Osteoblast (primary cell): ENCODE data around the gene TCF23. TPM values are rescaled to one million over a fixed set of nuclear protein-coding genes. Genes with fewer than 3 reads are reported as not detected.

Source experiments
- DNase-seq: peaks from one replicate; pipeline ENCODE4 v3.0.0; 2011; ENCODE audit warnings: low spot score, mixed read lengths; ENCODE audit not compliant: insufficient read length; ENCODE audit errors: missing footprints
- H2AFZ ChIP-seq: 2 replicates; pipeline ENCODE4 v1.6.0; 2011; ENCODE audit warnings: mild to moderate bottlenecking, low read length
- H3K27ac ChIP-seq: 2 replicates; pipeline ENCODE4 v1.5.1; 2011; ENCODE audit warnings: mild to moderate bottlenecking, low read depth, low read length, moderate library complexity
- H3K27me3 ChIP-seq: 2 replicates; pipeline ENCODE4 v1.6.0; 2012; ENCODE audit warnings: mild to moderate bottlenecking, control low read depth, inconsistent platforms, low read length, moderate library complexity; ENCODE audit not compliant: insufficient read depth
- H3K36me3 ChIP-seq: 2 replicates; pipeline ENCODE4 v1.5.1; 2011; ENCODE audit warnings: mild to moderate bottlenecking, low read length, control low read depth, moderate library complexity; ENCODE audit not compliant: insufficient read depth
- H3K4me1 ChIP-seq: 2 replicates; pipeline ENCODE4 v1.5.1; 2011; ENCODE audit warnings: mild to moderate bottlenecking, low read length, control low read depth, moderate library complexity; ENCODE audit not compliant: insufficient read depth
- H3K4me2 ChIP-seq: 2 replicates; pipeline ENCODE4 v1.6.0; 2011; ENCODE audit warnings: mild to moderate bottlenecking, low read length; ENCODE audit not compliant: insufficient read depth
- H3K4me3 ChIP-seq: fragments of 200-600 bp; sonication (generic); 3 replicates; pipeline ENCODE4 v1.5.1; 2012; ENCODE audit warnings: mild to moderate bottlenecking, low read length, inconsistent platforms; ENCODE audit not compliant: insufficient read depth
- H3K79me2 ChIP-seq: 2 replicates; pipeline ENCODE4 v1.6.0; 2012; ENCODE audit warnings: mild to moderate bottlenecking, low read length, control low read depth, inconsistent platforms; ENCODE audit not compliant: insufficient read depth
- H3K9me3 ChIP-seq: 2 replicates; pipeline ENCODE4 v1.5.1; 2011; ENCODE audit warnings: low read depth, low read length, control low read depth
- H4K20me1 ChIP-seq: 2 replicates; pipeline ENCODE4 v1.6.0; 2012; ENCODE audit warnings: mild to moderate bottlenecking, low read length, control low read depth; ENCODE audit not compliant: insufficient read depth
- total RNA-seq: library from RNA; depleted of rRNA; stranded (reverse); fragments of >200 nt; gene quantifications from 2 replicates; pipeline ENCODE4 v1.2.3, GENCODE V29; 2012
- TF ChIP-seq, protein P1 (sequence below): IDR thresholded peaks from 2 replicates; pipeline ENCODE4 v1.5.1; 2011; ENCODE audit warnings: mild to moderate bottlenecking, low read depth, low read length, moderate library complexity; ENCODE audit errors: extremely low read depth

Gene TCF23
- total RNA-seq, 1 donor, result not detected

GRCh38 chr2:27152102-27152795 is 3.4 kb downstream of the TCF23 start:
- no peak overlapping the region for H3K4me2 ChIP-seq
- no peak overlapping the region for H2AFZ ChIP-seq
- H3K36me3 ChIP-seq, result no peaks in the 10 kb centered on the region
- H3K4me1 ChIP-seq, result no peaks in the 10 kb centered on the region
- H3K27ac ChIP-seq, result no peak overlapping the region
- H3K4me3 ChIP-seq, result no peak overlapping the region
- no peaks in the 10 kb centered on the region for H3K79me2 ChIP-seq
- TF ChIP-seq, protein P1, sequence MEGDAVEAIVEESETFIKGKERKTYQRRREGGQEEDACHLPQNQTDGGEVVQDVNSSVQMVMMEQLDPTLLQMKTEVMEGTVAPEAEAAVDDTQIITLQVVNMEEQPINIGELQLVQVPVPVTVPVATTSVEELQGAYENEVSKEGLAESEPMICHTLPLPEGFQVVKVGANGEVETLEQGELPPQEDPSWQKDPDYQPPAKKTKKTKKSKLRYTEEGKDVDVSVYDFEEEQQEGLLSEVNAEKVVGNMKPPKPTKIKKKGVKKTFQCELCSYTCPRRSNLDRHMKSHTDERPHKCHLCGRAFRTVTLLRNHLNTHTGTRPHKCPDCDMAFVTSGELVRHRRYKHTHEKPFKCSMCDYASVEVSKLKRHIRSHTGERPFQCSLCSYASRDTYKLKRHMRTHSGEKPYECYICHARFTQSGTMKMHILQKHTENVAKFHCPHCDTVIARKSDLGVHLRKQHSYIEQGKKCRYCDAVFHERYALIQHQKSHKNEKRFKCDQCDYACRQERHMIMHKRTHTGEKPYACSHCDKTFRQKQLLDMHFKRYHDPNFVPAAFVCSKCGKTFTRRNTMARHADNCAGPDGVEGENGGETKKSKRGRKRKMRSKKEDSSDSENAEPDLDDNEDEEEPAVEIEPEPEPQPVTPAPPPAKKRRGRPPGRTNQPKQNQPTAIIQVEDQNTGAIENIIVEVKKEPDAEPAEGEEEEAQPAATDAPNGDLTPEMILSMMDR, result no peak
- no peaks in the 10 kb centered on the region for H3K27me3 ChIP-seq
- no peaks in the 10 kb centered on the region for H3K9me3 ChIP-seq
- no peaks in the 10 kb centered on the region for H4K20me1 ChIP-seq
- no peak for DNase-seq

DNA sequence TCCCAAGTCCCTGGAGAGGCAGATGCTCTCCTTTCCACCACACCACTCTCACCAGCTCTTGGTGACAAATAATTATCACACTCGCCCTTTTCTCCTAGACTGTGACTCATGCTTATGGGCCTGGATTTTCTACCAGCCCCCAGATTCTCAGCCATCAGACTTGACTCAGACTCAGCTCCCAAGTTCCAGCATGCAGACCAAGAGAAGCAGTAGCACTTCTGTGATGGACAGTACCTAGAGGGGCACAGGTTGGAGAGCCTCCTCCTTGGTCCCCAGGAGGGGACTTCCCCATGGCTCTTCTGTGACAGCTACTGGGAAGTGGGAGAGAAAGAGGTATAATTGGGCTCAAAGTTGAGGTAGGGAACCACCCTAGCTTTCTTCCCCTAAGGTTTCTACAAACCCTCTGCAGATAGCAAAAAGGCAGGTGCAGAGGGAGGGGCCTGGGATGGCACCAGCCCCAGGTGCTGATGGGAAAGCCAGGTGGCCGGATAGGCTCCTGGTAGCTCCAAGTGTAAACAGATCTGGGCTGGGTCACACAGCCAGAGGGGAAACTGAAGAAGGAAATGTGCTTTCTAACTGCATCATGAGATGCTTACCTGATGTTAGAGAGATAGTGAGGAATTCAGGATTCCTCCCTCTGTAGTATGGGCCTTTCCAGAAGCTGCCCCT is 4.1 kb downstream of the TCF23 start:
- no peak overlapping the region for H2AFZ ChIP-seq
- H3K79me2 ChIP-seq, result no peaks in the 10 kb centered on the region
- peak; percentile 98 for DNase-seq
- no peak overlapping the region for H3K4me2 ChIP-seq
- H3K4me3 ChIP-seq, result no peak overlapping the region
- TF ChIP-seq, protein P1, result no peak
- H3K9me3 ChIP-seq, result no peaks in the 10 kb centered on the region
- no peaks in the 10 kb centered on the region for H4K20me1 ChIP-seq
- H3K27me3 ChIP-seq, result no peaks in the 10 kb centered on the region
- H3K36me3 ChIP-seq, result no peaks in the 10 kb centered on the region
- H3K27ac ChIP-seq, result no peak overlapping the region
- no peaks in the 10 kb centered on the region for H3K4me1 ChIP-seq

GRCh38 chr2:27154488-27154887 is 5.7 kb downstream of the TCF23 start:
- H3K36me3 ChIP-seq, result no peaks in the 10 kb centered on the region
- no peak overlapping the region for H3K4me3 ChIP-seq
- DNase-seq, result no peak
- no peaks in the 10 kb centered on the region for H4K20me1 ChIP-seq
- H3K27me3 ChIP-seq, result no peaks in the 10 kb centered on the region
- H3K79me2 ChIP-seq, result no peaks in the 10 kb centered on the region
- H3K4me1 ChIP-seq, result no peaks in the 10 kb centered on the region
- no peak overlapping the region for H3K4me2 ChIP-seq
- no peaks in the 10 kb centered on the region for H3K9me3 ChIP-seq
- H3K27ac ChIP-seq, result no peak overlapping the region
- H2AFZ ChIP-seq, result no peak overlapping the region
- TF ChIP-seq, protein P1, result no peak

DNA sequence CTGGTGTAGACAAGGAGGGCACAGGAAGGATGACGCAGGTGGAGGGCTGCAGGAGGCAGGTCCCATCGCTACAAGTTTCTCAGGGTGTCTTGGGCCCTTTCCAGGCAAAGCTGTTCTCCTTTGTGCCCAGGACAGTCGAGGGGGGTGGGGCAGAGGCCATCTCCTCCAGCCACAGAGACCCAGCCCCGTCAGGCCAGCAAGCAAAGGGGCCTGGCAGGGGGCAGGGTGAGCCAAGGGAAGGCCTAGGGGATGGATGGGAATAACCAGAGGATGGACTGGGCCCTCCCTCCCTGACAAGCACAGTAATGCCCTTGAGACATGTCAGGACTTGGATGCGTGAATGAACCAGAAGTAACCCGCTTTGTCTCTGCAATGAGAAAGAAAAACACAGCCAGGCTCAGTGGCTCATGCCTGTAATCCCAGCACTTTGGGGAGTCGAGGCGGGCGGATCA is 6.3 kb downstream of the TCF23 start:
- TF ChIP-seq, protein P1, result no peak
- Histone ChIP-seq H3K36me3 (no peaks in the 10 kb centered on the region), H3K27ac (no peak overlapping the region), H3K4me3 (no peak overlapping the region), H4K20me1 (no peaks in the 10 kb centered on the region), H3K27me3 (no peaks in the 10 kb centered on the region), H2AFZ (no peak overlapping the region), H3K9me3 (no peaks in the 10 kb centered on the region), H3K4me2 (no peak overlapping the region), H3K79me2 (no peaks in the 10 kb centered on the region), H3K4me1 (no peaks in the 10 kb centered on the region)
- DNase-seq, result no peak
